GM19023 (cell line): ENCODE results near the gene TMEM126B.
"Not testable (repeated sequence)": the region's sequence is repeated elsewhere in the genome, so short reads cannot be mapped to it uniquely, and the experiment has no call there.

ENCODE experiments used
- ATAC-seq: cut with Tn5 transposase; IDR thresholded peaks from one replicate; pipeline ENCODE4 v1.9.1; 2021; ENCODE audit warnings: mild to moderate bottlenecking, moderate library complexity; ENCODE audit not compliant: unreplicated experiment

The TMEM126B gene

GRCh38 chr11:85627998-85628770 is at the start of gene TMEM126B:
TSS of gene TMEM126B (plus strand) at chr11:85628593. CDS start at chr11:85628608, 15 bp downstream.
- ATAC-seq, result peak; percentile 100

GRCh38 chr11:85582111-85582510 is 46.3 kb upstream of the TMEM126B start:
- no peak for ATAC-seq

- ATAC-seq, result no peak
Measured at GRCh38 chr11:85589373-85589772, 39.0 kb upstream of the TMEM126B start.

GRCh38 chr11:85590848-85591483 is 37.4 kb upstream of the TMEM126B start:
- ATAC-seq, result no peak

DNA sequence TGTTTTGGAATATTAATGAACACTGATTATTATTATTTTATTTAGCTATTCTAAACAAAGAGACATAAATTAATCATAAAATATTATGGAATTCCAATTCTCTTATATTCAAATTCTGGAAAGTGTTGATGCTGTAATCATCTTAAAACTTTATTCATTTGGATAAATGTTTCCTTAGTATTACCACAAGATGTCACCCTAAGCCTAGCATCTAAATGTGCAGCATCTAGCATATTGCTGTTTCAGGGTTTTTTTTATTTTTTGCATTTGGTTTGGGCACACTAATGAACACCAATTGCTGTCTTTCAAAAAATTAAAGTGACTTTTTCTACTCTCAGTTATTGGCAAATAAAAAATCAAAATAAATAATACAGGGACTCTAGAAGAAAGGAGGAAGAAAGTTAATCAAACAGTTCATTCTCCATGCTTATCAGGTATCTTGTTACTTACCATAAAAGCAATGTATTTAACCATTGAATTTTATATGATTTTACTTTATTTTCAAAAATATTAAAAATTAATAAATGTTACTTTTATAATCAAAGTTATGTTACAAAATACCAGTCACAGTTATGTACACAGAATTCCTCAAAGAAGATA is 33.0 kb upstream of the TMEM126B start:
- no peak for ATAC-seq

DNA sequence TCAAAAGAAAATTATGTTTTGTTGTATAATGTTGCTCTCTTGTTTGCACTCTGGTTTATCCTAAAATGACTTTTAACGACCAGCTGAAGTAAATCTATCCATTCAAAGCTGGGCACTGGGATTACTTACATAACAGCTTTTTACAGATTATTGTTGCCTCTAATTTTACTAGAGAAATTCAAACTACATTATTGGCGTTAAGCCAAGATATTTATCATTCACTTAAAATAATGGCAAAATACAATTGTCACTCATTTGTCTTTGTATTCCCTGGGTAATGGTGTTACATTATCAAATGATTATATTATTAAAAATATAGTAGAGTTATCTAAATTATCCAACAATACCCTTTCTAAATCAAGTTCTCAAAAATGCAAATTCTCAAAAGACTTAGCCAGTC is 31.5 kb upstream of the TMEM126B start:
- no peak for ATAC-seq

- ATAC-seq, result no peak
Measured at GRCh38 chr11:85599083-85599482, 29.3 kb upstream of the TMEM126B start.

GRCh38 chr11:85602526-85603213 is 25.7 kb upstream of the TMEM126B start:
- ATAC-seq, result no peak

GRCh38 chr11:85603220-85603619 is 25.2 kb upstream of the TMEM126B start:
- ATAC-seq, result no peak

GRCh38 chr11:85606237-85606636 is 22.2 kb upstream of the TMEM126B start:
- not testable (repeated sequence) for ATAC-seq

DNA sequence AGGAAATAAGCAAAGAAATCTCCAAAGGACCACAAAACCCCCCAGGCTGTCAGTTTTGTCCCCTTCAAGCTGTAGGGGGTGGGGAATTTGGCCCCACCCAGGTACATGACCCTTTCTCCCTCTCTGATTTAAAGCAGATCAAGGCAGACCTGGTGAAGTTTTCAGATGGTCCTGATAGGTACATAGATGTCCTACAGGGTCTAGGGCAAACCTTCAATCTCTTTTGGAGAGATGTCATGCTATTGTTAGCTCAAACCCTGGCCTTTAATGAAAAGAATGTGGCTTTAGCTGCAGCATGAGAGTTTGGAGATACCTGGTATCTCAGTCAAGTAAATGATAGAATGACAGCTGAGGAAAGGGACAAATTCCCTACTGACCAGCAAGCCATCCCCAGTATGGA is 19.8 kb upstream of the TMEM126B start:
- ATAC-seq, result not testable (repeated sequence)

GRCh38 chr11:85609286-85609685 is 19.1 kb upstream of the TMEM126B start:
- ATAC-seq, result not testable (repeated sequence)

GRCh38 chr11:85611643-85612042 is 16.8 kb upstream of the TMEM126B start:
- not testable (repeated sequence) for ATAC-seq

GRCh38 chr11:85619499-85619898 is 8.9 kb upstream of the TMEM126B start:
- ATAC-seq, result no peak

DNA sequence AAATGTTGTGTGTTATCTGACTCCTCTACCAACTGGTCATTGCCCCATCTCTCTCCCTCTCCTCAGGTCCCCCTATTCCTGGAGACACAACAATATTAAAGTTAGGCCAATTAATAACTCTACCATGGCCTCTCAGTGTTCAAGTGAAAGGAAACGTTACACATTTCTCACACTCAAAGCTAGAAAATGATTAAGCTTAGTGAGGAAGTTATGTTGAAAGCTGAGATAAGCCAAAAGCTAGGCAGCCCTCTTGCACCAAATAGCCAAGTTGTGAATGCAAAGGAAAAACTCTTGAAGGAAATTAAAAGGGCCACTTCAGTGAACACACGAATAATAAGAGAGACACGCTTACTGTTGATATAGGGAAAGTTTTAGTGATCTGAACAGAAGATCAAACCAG is 8.1 kb upstream of the TMEM126B start:
- no peak for ATAC-seq

GRCh38 chr11:85626496-85626895 is 1.9 kb upstream of the TMEM126B start:
- no peak for ATAC-seq

DNA sequence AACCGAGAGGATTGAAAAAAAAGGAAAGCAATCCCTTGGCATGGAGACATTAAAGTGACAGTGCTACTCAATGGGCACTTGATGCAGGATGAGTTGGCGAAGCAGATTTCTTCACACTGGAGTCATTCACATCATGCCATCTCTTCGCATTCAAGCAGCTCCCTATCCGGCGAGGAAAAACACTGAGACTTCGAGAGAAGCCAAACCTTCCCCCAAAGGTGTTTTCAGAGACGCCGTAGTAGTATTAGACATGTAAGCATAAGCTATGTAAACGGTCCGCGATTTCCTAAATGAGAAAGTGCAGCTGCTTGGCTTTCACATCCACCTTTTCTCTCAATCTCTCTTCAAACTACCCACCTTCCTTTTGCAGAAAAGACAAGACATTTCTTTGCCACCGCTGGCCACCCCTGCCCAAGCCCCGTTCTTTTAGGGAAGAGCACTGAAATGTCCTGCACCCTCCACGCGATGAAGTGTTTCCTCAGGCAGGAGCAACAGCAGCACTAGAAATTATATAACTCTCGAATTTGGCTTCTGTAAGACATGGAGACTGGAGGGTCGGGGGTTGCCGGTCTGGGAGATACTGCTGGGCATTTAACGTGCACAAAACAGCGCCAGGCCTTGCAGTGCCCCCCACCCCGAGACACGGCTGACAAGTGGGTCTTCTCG is 928 bp upstream of the TMEM126B start, which contains the start of gene DLG2:
Gene DLG2 (minus strand): TSS at position 13 of the 666 bp plus-strand sequence.
- ATAC-seq, result peak; percentile 3

- ATAC-seq, result peak; percentile 8
Measured at GRCh38 chr11:85628771-85629341, 463 bp downstream of the TMEM126B start.

GRCh38 chr11:85634747-85635146 is 6.4 kb downstream of the TMEM126B start:
- ATAC-seq, result no peak

DNA sequence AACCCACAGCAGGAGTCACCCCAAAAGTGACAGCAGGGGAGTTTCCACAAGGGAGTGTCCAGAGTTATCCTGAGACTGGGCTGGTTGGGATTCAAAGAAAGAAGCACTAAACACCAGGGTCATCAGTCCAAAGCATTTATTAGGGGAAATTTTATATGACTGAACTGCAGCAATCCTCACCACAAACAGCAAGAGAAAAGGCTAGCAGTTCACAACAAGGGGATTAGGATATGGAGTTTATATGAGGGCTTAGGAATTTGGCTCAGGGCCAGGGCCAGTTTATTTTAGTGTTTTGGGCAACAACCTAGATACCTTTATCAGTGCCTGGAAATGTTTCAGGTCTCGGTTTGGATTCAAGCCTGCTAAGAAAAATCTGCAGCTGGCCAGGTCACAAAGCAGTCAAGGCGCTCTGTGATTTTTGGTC is 14.8 kb downstream of the TMEM126B start:
- ATAC-seq, result no peak
